ENCODE results near the gene SLC39A1. TPM values are rescaled to one million over a fixed set of nuclear protein-coding genes. Genes with fewer than 3 reads are reported as not detected.
A peak's percentile ranks its signal among the peaks of the same experiment; 100 is the strongest.

Gene SLC39A1
- polyA plus RNA-seq, 1 of the 3 experiments (the other 2 are of a cell fraction), result 89.6 TPM

GRCh38 chr1:153933430-153933829 lies 29.9 kb downstream of the SLC39A1 start:
- H4K20me1 ChIP-seq (ENCODE audit: insufficient read depth), result no peaks in the 10 kb centered on the region
- no peaks in the 10 kb centered on the region for H3K79me2 ChIP-seq (ENCODE audit: insufficient read depth)
- peaks cover 0 to 52% of the 10 kb centered on the region in 2 experiments for H3K36me3 ChIP-seq (replicated peaks in 1 of 2; ENCODE audit: control insufficient read depth in 1 of 2, insufficient read depth in 2 of 2, low read length in 1 of 2)
- no peaks in the 10 kb centered on the region for H3K9me2 ChIP-seq
- TF ChIP-seq REST (IDR thresholded peaks at IDR 0.05; ENCODE audit: low read depth, low read length) (no peak), SMC3 (IDR thresholded peaks at IDR 0.05; ENCODE audit: low read depth, low read length) (no peak), PBX3 (IDR thresholded peaks at IDR 0.05) (no peak), MXI1 (IDR thresholded peaks at IDR 0.05; ENCODE audit: low read depth, low read length) (no peak), GATA2 (CRISPR knock-in tag; IDR thresholded peaks at IDR 0.05) (no peak)
- H3K9me3 ChIP-seq, result no peaks in the 10 kb centered on the region
- H2AFZ ChIP-seq (ENCODE audit: low read depth), result no peak overlapping the region
- 94% methylated on average over 11 of the region's 14 CpGs for WGBS (ENCODE audit: low lambda C conversion rate)
- peaks cover 0 to 15% of the 10 kb centered on the region in 2 experiments; a peak in 1 of 4 replicates for H3K4me1 ChIP-seq (ENCODE audit: control insufficient read depth in 1 of 2, insufficient read depth in 2 of 2, low read depth in 1 of 2, low read length in 1 of 2)
- H3F3A ChIP-seq (replicated peaks; ENCODE audit: insufficient read depth), result peaks cover 6% of the 10 kb centered on the region
- DNase-seq, result peak; percentile 16
- no peak overlapping the region for H3K9ac ChIP-seq
- no peak overlapping the region for H3K4me2 ChIP-seq
- CTCF ChIA-PET, result no interaction called here
- H3K27me3 ChIP-seq (ENCODE audit: insufficient read depth), result no peaks in the 10 kb centered on the region
- POLR2A ChIA-PET, result no interaction called here
- H3K4me3 ChIP-seq (ENCODE audit: low read depth in 2 of 2, low read length in 1 of 2), result no peak overlapping the region
- H3K27ac ChIP-seq (ENCODE audit: low read depth in 2 of 2, low read length in 1 of 2), result no peak overlapping the region

- POLR2A ChIA-PET, result no interaction called here
- TF ChIP-seq PBX3 (IDR thresholded peaks at IDR 0.05) (no peak), RAD21 (IDR thresholded peaks at IDR 0.05; ENCODE audit: low read length) (no peak), REST (IDR thresholded peaks at IDR 0.05; ENCODE audit: low read depth, low read length) (no peak), USF1 (IDR thresholded peaks at IDR 0.05; ENCODE audit: borderline replicate concordance, low read depth) (no peak), USF2 (IDR thresholded peaks at IDR 0.05; ENCODE audit: borderline replicate concordance, low read depth, low read length) (no peak), RCOR1 (IDR thresholded peaks at IDR 0.05; ENCODE audit: low read length) (no peak), ELF1 (IDR thresholded peaks at IDR 0.05) (no peak)
Measured at GRCh38 chr1:153932156-153933131, 30.9 kb downstream of the SLC39A1 start.

More at GRCh38 chr1:153932156-153933131, 30.9 kb downstream of the SLC39A1 start:
- Histone ChIP-seq H3K9me3 (no peaks in the 10 kb centered on the region), H3K9me2 (no peaks in the 10 kb centered on the region), H3K27ac (ENCODE audit: low read depth in 2 of 2, low read length in 1 of 2) (no peak overlapping the region), H3K4me1 (ENCODE audit: control insufficient read depth in 1 of 2, insufficient read depth in 2 of 2, low read depth in 1 of 2, low read length in 1 of 2) (peaks cover 0 to 21% of the 10 kb centered on the region in 2 experiments; a peak in 1 of 4 replicates), H3F3A (replicated peaks; ENCODE audit: insufficient read depth) (peaks cover 14% of the 10 kb centered on the region), H3K4me2 (no peak overlapping the region), H3K79me2 (ENCODE audit: insufficient read depth) (no peaks in the 10 kb centered on the region), H4K20me1 (ENCODE audit: insufficient read depth) (no peaks in the 10 kb centered on the region), H3K27me3 (ENCODE audit: insufficient read depth) (no peaks in the 10 kb centered on the region), H3K36me3 (replicated peaks in 1 of 2; ENCODE audit: control insufficient read depth in 1 of 2, insufficient read depth in 2 of 2, low read length in 1 of 2) (peaks cover 0 to 48% of the 10 kb centered on the region in 2 experiments), H3K4me3 (ENCODE audit: low read depth in 2 of 2, low read length in 1 of 2) (no peak overlapping the region), H2AFZ (ENCODE audit: low read depth) (no peak overlapping the region), H3K9ac (no peak overlapping the region)
- CTCF ChIA-PET, result no interaction called here
- DNase-seq, result peak; percentile 8
- over 99% methylated on average over 15 of the region's 18 CpGs for WGBS (ENCODE audit: low lambda C conversion rate)

Measured in SK-N-SH (cell line).